Activated CD8-positive, alpha-beta T cell treated with anti-CD3 and anti-CD28 coated beads for 36 hours (primary cell): ENCODE results near the gene EDNRA. TPM values are rescaled to one million over a fixed set of nuclear protein-coding genes. Genes with fewer than 3 reads are reported as not detected.

ENCODE experiments used
- ATAC-seq: fragments of 200-7000 bp; cut with Tn5 transposase; one replicate; pipeline ENCODE4 v1.10.0; 2021; ENCODE audit warnings: mild to moderate bottlenecking, moderate library complexity
- CTCF ChIA-PET: fragments of 350-600 bp; sonication (Branson Sonifier 250); formaldehyde crosslinking; loops from one replicate; lab custom pipeline; 2021; ENCODE audit warnings: antibody characterized with exemption; lab: Charles Lee
- POLR2A ChIA-PET: fragments of 350-600 bp; sonication (Branson Sonifier 250); formaldehyde crosslinking; loops from one replicate; lab custom pipeline; 2021; ENCODE audit warnings: antibody characterized with exemption; lab: Charles Lee
- DNase-seq: peaks from one replicate; pipeline ENCODE4 v3.0.0-alpha.2; 2020
- H3K27ac Mint-ChIP-seq: one replicate; pipeline ENCODE4 v1.8.0; 2021; ENCODE audit warnings: mild to moderate bottlenecking, mixed read lengths
- H3K27me3 Mint-ChIP-seq: one replicate; pipeline ENCODE4 v1.8.0; 2021; ENCODE audit warnings: mixed read lengths
- H3K36me3 Mint-ChIP-seq: one replicate; pipeline ENCODE4 v1.8.0; 2021; ENCODE audit warnings: low read depth, mixed read lengths
- H3K4me1 Mint-ChIP-seq: one replicate; pipeline ENCODE4 v1.8.0; 2021; ENCODE audit warnings: low read depth, mixed read lengths
- H3K4me3 Mint-ChIP-seq: one replicate; pipeline ENCODE4 v1.8.0; 2021; ENCODE audit warnings: mild to moderate bottlenecking, moderate library complexity, mixed read lengths
- H3K9me3 Mint-ChIP-seq: one replicate; pipeline ENCODE4 v1.8.0; 2021; ENCODE audit warnings: mixed read lengths
- CTCF ChIP-seq: fragments of 200-600 bp; IDR thresholded peaks from one replicate; pipeline ENCODE4 v1.8.0; 2022; ENCODE audit warnings: antibody characterized with exemption, mild to moderate bottlenecking
- intact Hi-C: fragments of 100-400 bp; cut with micrococcal nuclease; formaldehyde crosslinking; loops from one replicate; pipeline ENCODE4 v1.10.0; 2022
- total RNA-seq, 2 experiments: library from RNA; stranded (reverse); gene quantifications; one replicate each; pipeline ENCODE4 v1.2.3, GENCODE V29; 2021

Gene EDNRA
- total RNA-seq, 2 experiments from 2014 or later: not detected

DNA sequence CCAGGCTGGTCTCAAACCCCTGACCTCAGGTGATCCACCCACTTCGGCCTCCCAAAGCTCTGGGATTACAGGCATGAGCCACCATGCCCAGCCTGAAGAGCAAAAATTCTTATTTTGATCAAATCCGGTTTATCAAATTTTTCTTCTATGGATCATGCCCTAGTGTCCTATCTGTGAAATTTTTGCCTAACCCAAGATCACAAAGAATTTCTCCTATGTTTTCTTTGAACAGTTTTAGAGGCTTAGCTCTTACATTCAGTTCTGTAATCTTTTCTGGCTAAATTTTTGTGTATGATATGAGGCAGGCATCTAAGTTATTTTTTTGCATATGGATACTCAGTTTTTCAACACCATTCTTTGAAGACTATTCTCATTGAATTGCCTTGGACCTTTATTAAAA lies 27.4 kb downstream of the EDNRA start:
- DNase-seq (no peak), ATAC-seq (no peak)
- ChIA-PET POLR2A (no interaction called here), CTCF (interaction anchor here (1.1 to 1.4 kb wide), 3 partner anchors 10 to 82 kb away, joined by 3 to 7 read pairs (median 3); no protein-coding TSS in a partner anchor)
- H3K9me3 Mint-ChIP-seq: no peaks in the 10 kb centered on the region
- intact Hi-C loops: no loop called here
- H3K4me3 Mint-ChIP-seq: no peak overlapping the region
- TF ChIP-seq CTCF: no peak
- no peaks in the 10 kb centered on the region for H3K4me1 Mint-ChIP-seq
- H3K36me3 Mint-ChIP-seq: no peaks in the 10 kb centered on the region
- H3K27ac Mint-ChIP-seq: no peak overlapping the region
- H3K27me3 Mint-ChIP-seq: peaks cover 4% of the 10 kb centered on the region

DNA sequence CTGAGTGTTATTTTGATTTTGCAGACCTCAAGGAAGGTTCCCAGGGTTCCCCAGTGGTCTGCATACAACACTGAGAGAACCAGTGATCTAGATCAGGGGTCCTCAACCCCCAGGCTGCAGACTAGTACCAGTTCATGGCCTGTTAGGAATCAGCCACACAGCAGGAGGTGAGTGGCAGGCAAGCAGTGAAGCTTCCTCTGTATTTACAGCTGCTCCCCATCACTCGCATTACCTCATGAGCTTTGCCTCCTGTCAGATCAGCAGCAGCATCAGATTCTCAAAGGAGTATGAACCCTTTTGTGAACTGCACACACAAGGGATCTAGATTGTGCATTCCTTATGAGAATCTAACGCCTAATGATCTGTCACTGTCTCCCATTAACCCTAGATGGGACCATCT lies 28.5 kb downstream of the EDNRA start:
- ATAC-seq (no peak), DNase-seq (no peak)
- POLR2A ChIA-PET: no interaction called here
- TF ChIP-seq CTCF: no peak
- no peaks in the 10 kb centered on the region for H3K9me3 Mint-ChIP-seq
- H3K27ac Mint-ChIP-seq: no peak overlapping the region
- H3K27me3 Mint-ChIP-seq: peaks cover 4% of the 10 kb centered on the region
- no peaks in the 10 kb centered on the region for H3K4me1 Mint-ChIP-seq
- no peaks in the 10 kb centered on the region for H3K36me3 Mint-ChIP-seq
- no peak overlapping the region for H3K4me3 Mint-ChIP-seq
- intact Hi-C loops: no loop called here
- CTCF ChIA-PET: interaction anchor here (2.0 kb wide), 1 partner anchor 10 kb away, joined by 13 read pairs; no protein-coding TSS in a partner anchor

DNA sequence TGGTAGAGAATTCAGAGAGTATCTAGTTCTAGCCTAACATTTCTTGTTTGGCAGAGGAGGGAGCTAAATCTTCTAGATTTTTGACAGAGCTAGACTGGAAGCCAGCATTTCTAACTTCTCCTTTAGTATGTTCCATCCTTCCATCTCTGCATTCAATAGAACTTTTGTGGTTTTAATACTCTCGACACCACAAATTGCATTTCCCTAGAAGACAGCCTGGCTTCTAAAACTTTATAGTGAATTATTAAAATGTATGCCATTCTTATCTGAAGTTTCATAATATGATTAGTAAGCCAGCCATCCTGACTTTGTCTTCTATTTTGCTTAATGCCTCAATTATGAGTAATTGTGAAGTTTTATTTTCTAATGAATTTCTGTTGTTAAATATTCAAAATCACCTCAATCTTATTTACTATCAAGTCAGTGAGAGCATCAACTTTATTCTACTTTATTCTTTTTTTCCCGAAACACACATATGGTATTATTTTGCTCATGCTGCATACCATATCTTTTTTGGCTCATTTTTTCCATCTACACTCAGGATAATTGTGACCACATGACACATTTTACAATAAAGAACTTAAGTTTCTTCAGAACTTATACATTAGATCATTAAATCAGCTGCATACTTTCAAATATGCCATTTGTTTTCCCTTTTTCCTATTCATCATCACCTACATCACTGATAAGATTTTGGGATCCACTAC lies 30.2 kb downstream of the EDNRA start:
- ChIA-PET POLR2A (no interaction called here), CTCF (interaction anchor here (1.0 to 2.0 kb wide), 3 partner anchors 8 to 356 kb away, joined by 3 to 13 read pairs (median 4); no protein-coding TSS in a partner anchor)
- H3K27me3 Mint-ChIP-seq: peaks cover 4% of the 10 kb centered on the region
- H3K4me1 Mint-ChIP-seq: no peaks in the 10 kb centered on the region
- intact Hi-C loops: no loop called here
- no peaks in the 10 kb centered on the region for H3K36me3 Mint-ChIP-seq
- H3K27ac Mint-ChIP-seq: no peak overlapping the region
- ATAC-seq (no peak), DNase-seq (no peak)
- H3K9me3 Mint-ChIP-seq: no peaks in the 10 kb centered on the region
- H3K4me3 Mint-ChIP-seq: no peak overlapping the region
- no peak for TF ChIP-seq CTCF

DNA sequence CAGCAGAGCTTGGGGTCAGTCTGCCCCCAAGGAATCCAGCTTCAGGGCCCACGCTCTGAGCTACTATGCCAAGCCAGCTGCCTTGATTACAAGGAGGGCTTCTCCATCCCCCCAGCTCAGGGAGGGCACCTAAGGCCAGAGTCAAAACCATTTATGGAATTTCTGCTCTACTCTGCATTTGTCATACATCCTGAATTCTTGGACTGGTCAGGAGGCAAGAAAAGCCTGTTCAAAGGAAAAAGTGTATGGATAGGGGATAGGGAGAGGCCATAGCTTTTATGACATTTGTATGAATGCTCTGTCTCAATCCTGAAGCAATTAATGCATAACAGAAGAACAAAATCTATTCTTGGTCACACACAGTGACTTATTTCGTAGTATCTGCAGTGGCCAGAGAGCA lies 32.2 kb downstream of the EDNRA start:
- DNase-seq: no peak
- POLR2A ChIA-PET: no interaction called here
- TF ChIP-seq CTCF: no peak
- CTCF ChIA-PET: interaction anchor here (0.6 kb wide), 1 partner anchor 30 kb away, joined by 3 read pairs; no protein-coding TSS in a partner anchor
- H3K36me3 Mint-ChIP-seq: no peaks in the 10 kb centered on the region
- H3K27ac Mint-ChIP-seq: no peak overlapping the region
- H3K4me3 Mint-ChIP-seq: no peak overlapping the region
- ATAC-seq: no peak
- no peaks in the 10 kb centered on the region for H3K9me3 Mint-ChIP-seq
- no peaks in the 10 kb centered on the region for H3K4me1 Mint-ChIP-seq
- H3K27me3 Mint-ChIP-seq: peaks cover 4% of the 10 kb centered on the region
- intact Hi-C loops: no loop called here

GRCh38 chr4:147513952-147514351 lies 33.1 kb downstream of the EDNRA start:
- Mint-ChIP-seq H3K4me1 (no peaks in the 10 kb centered on the region), H3K9me3 (no peaks in the 10 kb centered on the region), H3K27ac (no peak overlapping the region), H3K4me3 (no peak overlapping the region), H3K27me3 (peaks cover 5% of the 10 kb centered on the region), H3K36me3 (no peaks in the 10 kb centered on the region)
- no peak for TF ChIP-seq CTCF
- ATAC-seq (no peak), DNase-seq (no peak)
- intact Hi-C loops: no loop called here
- POLR2A ChIA-PET: no interaction called here
- CTCF ChIA-PET: interaction anchor here (2.1 kb wide), 1 partner anchor 75 kb away, joined by 6 read pairs; no protein-coding TSS in a partner anchor
